B cell (primary cell): ENCODE results near the gene ZSWIM6. TPM values are rescaled to one million over a fixed set of nuclear protein-coding genes. Genes with fewer than 3 reads are reported as not detected.

Experiments
- ATAC-seq: fragments of 200-7000 bp; cut with Tn5 transposase; one replicate; pipeline ENCODE4 v1.10.0; 2021; ENCODE audit warnings: low read depth, mild to moderate bottlenecking, moderate number of reproducible peaks, moderate library complexity
- CTCF ChIA-PET: fragments of 350-600 bp; sonication (Branson Sonifier 250); formaldehyde crosslinking; loops from one replicate; lab custom pipeline; 2021; ENCODE audit warnings: antibody characterized with exemption, inconsistent platforms; lab: Charles Lee
- POLR2A ChIA-PET: fragments of 350-600 bp; sonication (Branson Sonifier 250); formaldehyde crosslinking; loops from one replicate; lab custom pipeline; 2021; ENCODE audit warnings: antibody characterized with exemption; lab: Charles Lee
- DNase-seq: peaks from one replicate; pipeline ENCODE4 v3.0.0; 2013
- H2AFZ ChIP-seq: 2 replicates; pipeline ENCODE4 v1.6.1; 2012; ENCODE audit warnings: mild to moderate bottlenecking, low read depth, low read length; ENCODE audit not compliant: insufficient read depth, poor library complexity, severe bottlenecking
- H3K27ac ChIP-seq, 2 donors: 1 replicate in 1 of 2; 2 replicates in 1 of 2; pipeline ENCODE4 v1.5.1; 2012 to 2013; ENCODE audit warnings: low read length in 2 of 2, mild to moderate bottlenecking in 2 of 2, moderate library complexity in 1 of 2
- H3K27me3 ChIP-seq, 4 experiments: fragments of 200-600 bp in 1 of 4; sonication (generic) in 1 of 4; replicated peaks in 1 of 4; 1 replicate in 2 of 4; 2 replicates in 2 of 4; pipeline versions ENCODE4 v1.6.1 to v1.7.0; 2013 to 2016; ENCODE audit warnings: low read length in 3 of 4, mild to moderate bottlenecking in 2 of 4, mixed read lengths in 1 of 4, moderate library complexity in 1 of 4; ENCODE audit not compliant: insufficient read depth in 4 of 4, control insufficient read depth in 3 of 4; ENCODE audit errors: control extremely low read depth in 1 of 4
- H3K36me3 ChIP-seq, 2 experiments: replicated peaks in 1 of 2; 1 replicate in 1 of 2; 2 replicates in 1 of 2; pipeline versions ENCODE4 v1.6.1 to v1.7.1; 2013; ENCODE audit warnings: low read length in 1 of 2; ENCODE audit not compliant: insufficient read depth in 2 of 2, control insufficient read depth in 1 of 2; ENCODE audit errors: control extremely low read depth in 1 of 2, extremely low read depth in 1 of 2
- H3K4me1 ChIP-seq, 2 donors: fragments of 200-600 bp in 1 of 2; sonication (generic) in 1 of 2; 1 replicate in 1 of 2; 2 replicates in 1 of 2; pipeline versions ENCODE4 v1.5.1 to v1.6.1; 2013 to 2017; ENCODE audit warnings: low read length in 2 of 2; ENCODE audit not compliant: control insufficient read depth in 2 of 2, insufficient read depth in 2 of 2
- H3K4me2 ChIP-seq: replicated peaks from 2 replicates; pipeline ENCODE3; 2012; ENCODE audit warnings: mild to moderate bottlenecking, low read depth, low read length; ENCODE audit not compliant: poor library complexity, severe bottlenecking
- H3K4me3 ChIP-seq, 5 experiments: fragments of 200-600 bp in 1 of 5; sonication (generic) in 1 of 5; 1 replicate in 3 of 5; 2 replicates in 2 of 5; pipeline versions ENCODE4 v1.5.1 to v1.7.0; 2011 to 2016; ENCODE audit warnings: low read length in 4 of 5, mild to moderate bottlenecking in 4 of 5, low read depth in 2 of 5, control low read depth in 1 of 5, moderate library complexity in 1 of 5; ENCODE audit not compliant: insufficient read depth in 1 of 5; ENCODE audit errors: control extremely low read depth in 1 of 5, extremely low read depth in 1 of 5
- H3K79me2 ChIP-seq: fragments of 200-600 bp; sonication (generic); one replicate; pipeline ENCODE4 v1.6.0; 2016; ENCODE audit warnings: low read length; ENCODE audit not compliant: control insufficient read depth, insufficient read depth
- H3K9ac ChIP-seq: fragments of 200-600 bp; sonication (generic); 2 replicates; pipeline ENCODE4 v1.6.1; 2017; ENCODE audit warnings: mild to moderate bottlenecking, low read length, moderate library complexity
- H3K9me3 ChIP-seq, 3 donors: one replicate each; pipeline versions ENCODE4 v1.6.1 to v1.7.1; 2013; ENCODE audit warnings: low read length in 2 of 3; ENCODE audit not compliant: control insufficient read depth in 2 of 3, insufficient read depth in 1 of 3; ENCODE audit errors: control extremely low read depth in 1 of 3
- H4K20me1 ChIP-seq: 2 replicates; pipeline ENCODE4 v1.6.0; 2012; ENCODE audit warnings: mild to moderate bottlenecking, low read length; ENCODE audit not compliant: insufficient read depth, control insufficient read depth, poor library complexity, severe bottlenecking
- H3K27ac Mint-ChIP-seq: one replicate; pipeline ENCODE4 v1.8.0; 2021; ENCODE audit warnings: mixed read lengths
- H3K27me3 Mint-ChIP-seq: one replicate; pipeline ENCODE4 v1.8.0; 2021; ENCODE audit warnings: mixed read lengths
- H3K4me1 Mint-ChIP-seq: one replicate; pipeline ENCODE4 v1.8.0; 2021; ENCODE audit warnings: mixed read lengths
- H3K4me3 Mint-ChIP-seq: one replicate; pipeline ENCODE4 v1.8.0; 2021; ENCODE audit warnings: mixed read lengths
- H3K9me3 Mint-ChIP-seq: one replicate; pipeline ENCODE4 v1.8.0; 2022; ENCODE audit warnings: mixed read lengths; ENCODE audit not compliant: insufficient read depth
- CTCF ChIP-seq: fragments of 200-600 bp; IDR thresholded peaks from one replicate; pipeline ENCODE4 v1.8.0; 2022; ENCODE audit warnings: antibody characterized with exemption, mild to moderate bottlenecking
- EZH2 ChIP-seq: IDR thresholded peaks from 2 replicates; pipeline ENCODE4 v1.6.1; 2012; ENCODE audit warnings: borderline replicate concordance, low read depth, mild to moderate bottlenecking, moderate library complexity, low read length; ENCODE audit not compliant: insufficient read depth, poor library complexity, severe bottlenecking
- WGBS: methylation state at CpG from one replicate; pipeline ENCODE4 v1.1.5; 2013; ENCODE audit warnings: missing lambda C conversion rate; ENCODE audit not compliant: insufficient coverage; 5-methylcytosine and 5-hydroxymethylcytosine counted together
- intact Hi-C: fragments of 100-400 bp; cut with micrococcal nuclease; formaldehyde crosslinking; loops from one replicate; pipeline ENCODE4 v1.10.0; 2022
- polyA plus RNA-seq: library from polyadenylated mRNA; depleted of rRNA; stranded (reverse); fragments of >200 nt; gene quantifications from 2 replicates; pipeline ENCODE4 v1.2.3, GENCODE V29; 2012
- total RNA-seq, 2 donors: library from RNA; stranded (reverse); fragments of 120-200 nt in 1 of 2; gene quantifications; 1 replicate in 1 of 2; 2 replicates in 1 of 2; pipeline versions ENCODE4 v1.2.3 to v1.2.4, GENCODE V29; 2013 to 2022

ZSWIM6 gene
- total and polyA plus RNA-seq, 2 donors (not counting 1 experiment from before 2014, with no cell fraction given): 7.9 to 16.4 TPM

- POLR2A ChIA-PET: no interaction called here
- intact Hi-C loops: no loop called here
- H3K9me3 Mint-ChIP-seq: no peaks in the 10 kb centered on the region
- H3K9ac ChIP-seq: no peak overlapping the region
- no peaks in the 10 kb centered on the region for H3K4me1 Mint-ChIP-seq
- DNase-seq (no peak), ATAC-seq (no peak)
- no peak overlapping the region for H3K27ac ChIP-seq
- CTCF ChIA-PET: no interaction called here
- H3K27me3 ChIP-seq: peaks cover 0 to 6% (median 1%) of the 10 kb centered on the region in 4 experiments
- H3K36me3 ChIP-seq: no peaks in the 10 kb centered on the region
- no peaks in the 10 kb centered on the region for H3K79me2 ChIP-seq
- H2AFZ ChIP-seq: no peak overlapping the region
- H3K4me1 ChIP-seq: no peaks in the 10 kb centered on the region
- 87% methylated on average over 5 of the region's 12 CpGs for WGBS
- H3K4me2 ChIP-seq: no peak overlapping the region
- no peaks in the 10 kb centered on the region for H3K9me3 ChIP-seq
- TF ChIP-seq EZH2: no peak
- no peak for TF ChIP-seq CTCF
- no peak overlapping the region for H3K27ac Mint-ChIP-seq
- no peak overlapping the region for H3K4me3 ChIP-seq
- H3K27me3 Mint-ChIP-seq: peaks cover 17% of the 10 kb centered on the region
- no peaks in the 10 kb centered on the region for H4K20me1 ChIP-seq
- H3K4me3 Mint-ChIP-seq: no peak overlapping the region
Measured at GRCh38 chr5:61586096-61587084, 254.3 kb downstream of the ZSWIM6 start.

GRCh38 chr5:61587125-61587524 lies 255.1 kb downstream of the ZSWIM6 start:
- intact Hi-C loops: no loop called here
- H3K27me3 Mint-ChIP-seq: peaks cover 21% of the 10 kb centered on the region
- H3K4me1 Mint-ChIP-seq: no peaks in the 10 kb centered on the region
- Histone ChIP-seq H4K20me1 (no peaks in the 10 kb centered on the region), H3K27ac (no peak overlapping the region), H3K4me1 (no peaks in the 10 kb centered on the region), H3K9ac (no peak overlapping the region), H3K4me3 (no peak overlapping the region), H2AFZ (no peak overlapping the region), H3K27me3 (peaks cover 0 to 6% (median 1%) of the 10 kb centered on the region in 4 experiments), H3K79me2 (no peaks in the 10 kb centered on the region), H3K36me3 (no peaks in the 10 kb centered on the region), H3K4me2 (no peak overlapping the region), H3K9me3 (no peaks in the 10 kb centered on the region)
- 100% methylated on average over 2 of the region's 6 CpGs for WGBS
- TF ChIP-seq EZH2 (no peak), CTCF (no peak)
- ChIA-PET POLR2A (no interaction called here), CTCF (no interaction called here)
- no peaks in the 10 kb centered on the region for H3K9me3 Mint-ChIP-seq
- ATAC-seq (no peak), DNase-seq (no peak)
- H3K4me3 Mint-ChIP-seq: no peak overlapping the region
- no peak overlapping the region for H3K27ac Mint-ChIP-seq
